WERI-Rb-1 (cell line): ENCODE data around the gene FUOM.

Experiments
- DNase-seq: peaks from one replicate; pipeline ENCODE4 v3.0.0-alpha.2; 2020
- H3K27ac ChIP-seq: fragments of 250-450 bp; sonication (Bioruptor Pico); 2 replicates; pipeline ENCODE4 v1.5.1; 2020; ENCODE audit warnings: mild to moderate bottlenecking, moderate library complexity
- H3K27me3 ChIP-seq: fragments of 250-450 bp; sonication (Bioruptor Pico); 2 replicates; pipeline ENCODE4 v1.5.1; 2021; ENCODE audit warnings: mild to moderate bottlenecking, low read depth, moderate library complexity; ENCODE audit not compliant: insufficient read depth, severe bottlenecking
- H3K36me3 ChIP-seq: fragments of 250-450 bp; sonication (Bioruptor Pico); 2 replicates; pipeline ENCODE4 v1.5.1; 2020; ENCODE audit warnings: mild to moderate bottlenecking, moderate library complexity
- H3K4me3 ChIP-seq: 2 replicates; pipeline ENCODE4 v1.5.1; 2011; ENCODE audit warnings: low read depth, mild to moderate bottlenecking, control low read depth, low read length
- H3K9me3 ChIP-seq: fragments of 250-450 bp; sonication (Bioruptor Pico); 2 replicates; pipeline ENCODE4 v1.5.1; 2021; ENCODE audit warnings: mild to moderate bottlenecking, moderate library complexity; ENCODE audit not compliant: severe bottlenecking
- TF ChIP-seq, protein P1 (sequence below): IDR thresholded peaks from 2 replicates; pipeline ENCODE4 v1.5.1; 2011; ENCODE audit warnings: low read depth, mild to moderate bottlenecking, control low read depth, inconsistent platforms, low read length

The FUOM gene

DNA sequence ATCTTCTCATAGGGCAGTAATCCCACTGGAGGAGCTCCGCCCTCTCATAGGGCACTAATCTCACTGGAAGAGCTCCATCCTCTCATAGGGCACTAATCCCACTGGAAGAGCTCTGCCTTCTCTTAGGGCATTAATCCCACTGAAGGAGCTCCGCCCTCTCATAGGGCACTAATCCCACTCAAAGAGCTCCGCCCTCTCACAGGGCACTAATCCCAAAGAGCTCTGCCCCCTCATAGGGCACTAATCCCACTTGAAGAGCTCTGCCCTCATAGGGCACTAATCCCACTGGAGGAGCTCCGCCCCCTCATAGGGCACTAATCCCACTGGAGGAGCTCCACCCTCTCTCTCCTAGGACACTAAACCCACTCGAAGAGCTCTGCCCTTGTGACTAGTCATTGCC, 3.4 kb upstream of the FUOM start:
- Histone ChIP-seq H3K4me3 (no peak overlapping the region), H3K9me3 (no peaks in the 10 kb centered on the region), H3K27me3 (no peaks in the 10 kb centered on the region), H3K27ac (no peak overlapping the region), H3K36me3 (peaks cover 22% of the 10 kb centered on the region)
- no peak for DNase-seq
- TF ChIP-seq, protein P1, sequence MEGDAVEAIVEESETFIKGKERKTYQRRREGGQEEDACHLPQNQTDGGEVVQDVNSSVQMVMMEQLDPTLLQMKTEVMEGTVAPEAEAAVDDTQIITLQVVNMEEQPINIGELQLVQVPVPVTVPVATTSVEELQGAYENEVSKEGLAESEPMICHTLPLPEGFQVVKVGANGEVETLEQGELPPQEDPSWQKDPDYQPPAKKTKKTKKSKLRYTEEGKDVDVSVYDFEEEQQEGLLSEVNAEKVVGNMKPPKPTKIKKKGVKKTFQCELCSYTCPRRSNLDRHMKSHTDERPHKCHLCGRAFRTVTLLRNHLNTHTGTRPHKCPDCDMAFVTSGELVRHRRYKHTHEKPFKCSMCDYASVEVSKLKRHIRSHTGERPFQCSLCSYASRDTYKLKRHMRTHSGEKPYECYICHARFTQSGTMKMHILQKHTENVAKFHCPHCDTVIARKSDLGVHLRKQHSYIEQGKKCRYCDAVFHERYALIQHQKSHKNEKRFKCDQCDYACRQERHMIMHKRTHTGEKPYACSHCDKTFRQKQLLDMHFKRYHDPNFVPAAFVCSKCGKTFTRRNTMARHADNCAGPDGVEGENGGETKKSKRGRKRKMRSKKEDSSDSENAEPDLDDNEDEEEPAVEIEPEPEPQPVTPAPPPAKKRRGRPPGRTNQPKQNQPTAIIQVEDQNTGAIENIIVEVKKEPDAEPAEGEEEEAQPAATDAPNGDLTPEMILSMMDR = no peak

DNA sequence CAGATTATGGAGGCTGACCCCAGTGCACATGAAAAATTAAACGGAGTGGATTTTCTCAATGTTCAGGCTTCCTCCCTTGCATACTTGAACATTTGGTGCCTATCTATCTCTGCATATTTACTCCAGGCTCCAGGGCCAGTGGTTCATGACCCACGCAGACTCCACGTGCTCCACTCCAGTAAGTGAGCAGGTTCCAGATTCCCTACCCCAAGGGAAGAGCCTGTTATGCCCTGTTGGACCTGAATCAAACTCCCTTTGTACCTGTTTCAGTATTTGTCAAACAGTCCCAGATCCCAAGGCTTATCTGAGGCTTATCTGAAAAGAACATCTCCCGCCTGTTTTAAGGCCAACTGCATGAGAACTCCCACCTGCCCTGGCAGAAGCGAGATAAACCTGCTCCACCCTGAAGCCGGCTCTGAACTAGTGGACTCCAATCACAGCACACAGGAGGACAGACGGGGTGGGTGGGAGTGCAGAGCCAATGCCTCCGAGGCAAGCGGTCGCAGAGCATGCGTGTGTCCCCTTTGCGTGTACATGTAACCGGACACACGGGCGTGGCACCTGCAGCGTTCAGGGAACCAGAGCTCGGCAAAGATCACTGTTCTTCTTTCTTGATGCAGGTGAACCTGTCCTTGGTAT, 2.3 kb upstream of the FUOM start:
- H3K36me3 ChIP-seq = peaks cover 22% of the 10 kb centered on the region
- H3K27me3 ChIP-seq = no peaks in the 10 kb centered on the region
- H3K4me3 ChIP-seq = no peak overlapping the region
- TF ChIP-seq, protein P1 = no peak
- no peak for DNase-seq
- H3K9me3 ChIP-seq = no peaks in the 10 kb centered on the region
- H3K27ac ChIP-seq = no peak overlapping the region

DNA sequence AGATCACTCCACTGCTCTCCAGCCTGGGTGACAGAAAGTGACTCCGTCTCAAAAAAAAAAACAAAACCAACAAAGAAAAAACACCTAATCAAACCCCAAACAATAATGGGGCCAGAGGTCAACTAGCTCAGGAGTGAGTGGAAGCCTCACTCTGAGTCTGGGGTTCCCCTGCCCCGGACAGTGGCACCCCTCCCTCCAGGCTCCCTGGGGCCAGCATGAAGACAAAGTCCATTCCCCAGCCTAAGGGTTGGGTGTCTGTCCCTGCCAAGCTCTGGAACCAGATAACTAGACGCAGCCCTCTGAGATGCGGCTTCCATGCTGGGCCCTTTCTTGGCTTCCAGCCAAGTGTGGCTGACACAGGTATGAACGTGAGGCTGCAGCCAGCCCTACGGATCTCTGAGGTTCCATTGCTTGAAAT, 1.7 kb upstream of the FUOM start:
- no peaks in the 10 kb centered on the region for H3K27me3 ChIP-seq
- H3K36me3 ChIP-seq = peaks cover 22% of the 10 kb centered on the region
- DNase-seq = no peak
- H3K9me3 ChIP-seq = no peaks in the 10 kb centered on the region
- TF ChIP-seq, protein P1 = no peak
- H3K4me3 ChIP-seq = no peak overlapping the region
- no peak overlapping the region for H3K27ac ChIP-seq

DNA sequence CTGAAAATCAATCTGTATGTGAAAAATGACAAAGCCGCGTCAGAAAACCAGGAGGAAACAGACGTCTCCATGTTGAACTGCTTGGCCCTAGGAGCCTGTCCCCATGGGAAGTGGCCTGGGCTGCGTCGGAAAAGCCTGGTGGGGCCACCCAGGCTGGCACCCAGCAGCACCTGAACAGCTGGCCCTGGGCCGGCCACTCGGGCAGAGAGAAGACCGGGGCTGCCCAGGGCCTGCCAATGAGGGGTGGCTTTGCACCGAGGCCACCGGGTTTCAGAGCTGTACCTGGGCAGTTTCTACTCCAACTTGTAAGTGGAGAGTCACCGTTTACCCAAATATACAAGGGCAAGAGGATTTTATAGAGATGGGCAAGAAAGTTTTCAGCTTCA, 1.1 kb upstream of the FUOM start:
- Histone ChIP-seq H3K27ac (no peak overlapping the region), H3K36me3 (peaks cover 22% of the 10 kb centered on the region), H3K27me3 (no peaks in the 10 kb centered on the region), H3K9me3 (no peaks in the 10 kb centered on the region), H3K4me3 (no peak overlapping the region)
- DNase-seq = no peak
- TF ChIP-seq, protein P1 = no peak

DNA sequence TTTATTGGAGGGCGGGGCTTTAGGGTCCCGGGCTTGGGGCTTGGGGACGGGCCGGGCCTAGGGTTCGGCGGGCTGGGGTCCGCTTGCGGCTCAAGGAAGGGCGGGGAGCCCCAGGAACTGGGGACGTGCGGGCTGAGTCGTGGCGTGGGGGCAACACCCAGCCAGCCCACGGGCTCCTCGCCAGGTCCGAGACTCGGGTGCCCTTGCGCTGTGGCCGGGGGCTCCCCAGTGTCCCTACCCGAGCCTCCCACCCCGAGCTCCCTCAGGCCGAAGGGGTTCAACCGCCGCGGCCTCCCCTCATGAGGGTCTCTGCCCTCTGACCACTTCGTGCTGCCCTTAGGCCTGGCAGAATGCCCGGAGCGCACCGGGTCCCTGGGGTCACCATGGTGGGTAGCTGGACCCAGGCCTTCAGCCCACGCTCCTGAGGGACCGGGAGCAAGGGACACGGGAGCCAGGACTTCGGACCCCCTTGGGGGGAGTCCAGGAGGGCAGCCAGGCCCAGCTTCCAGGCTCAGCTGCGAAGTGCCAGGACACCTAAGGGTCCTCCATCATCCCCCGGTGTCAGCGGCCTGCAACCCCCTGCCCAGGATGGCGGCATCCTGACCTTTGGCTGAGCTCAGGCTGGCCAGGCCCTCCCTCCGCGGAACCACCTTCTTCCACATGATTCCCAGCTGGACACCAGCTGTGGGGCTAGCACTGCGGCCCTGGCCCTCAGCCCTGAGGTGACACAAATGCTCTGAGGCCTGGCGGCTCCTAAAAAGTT, 524 bp upstream of the FUOM start:
- H3K36me3 ChIP-seq = peaks cover 16% of the 10 kb centered on the region
- no peak for DNase-seq
- no peaks in the 10 kb centered on the region for H3K9me3 ChIP-seq
- H3K27me3 ChIP-seq = no peaks in the 10 kb centered on the region
- TF ChIP-seq, protein P1 = no peak
- no peak overlapping the region for H3K27ac ChIP-seq
- H3K4me3 ChIP-seq = no peak overlapping the region
